ENCODE data around the gene EMP1.

Gene EMP1

DNA sequence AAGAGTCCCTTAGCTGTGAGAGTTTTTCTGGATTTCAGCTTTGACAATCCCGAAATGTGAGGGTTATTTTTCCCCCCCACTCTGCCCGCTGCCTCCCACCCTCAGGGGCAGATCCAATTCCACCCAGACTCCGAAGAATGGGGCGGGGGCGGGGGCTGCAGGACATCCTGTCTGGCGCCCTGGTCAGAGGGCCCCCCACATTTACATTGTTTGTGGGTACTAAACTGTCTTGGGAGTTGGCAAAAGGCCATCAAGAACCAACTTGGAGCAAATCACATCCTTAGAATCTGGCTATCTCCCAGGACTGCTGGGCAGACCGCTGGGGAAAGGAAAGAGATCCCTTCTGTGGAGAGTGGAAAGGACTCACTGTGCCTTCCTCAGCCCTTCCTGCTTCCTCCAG lies 2.4 kb downstream of the EMP1 start:
- H3K27ac ChIP-seq: no peak overlapping the region
- TF ChIP-seq, protein P1, sequence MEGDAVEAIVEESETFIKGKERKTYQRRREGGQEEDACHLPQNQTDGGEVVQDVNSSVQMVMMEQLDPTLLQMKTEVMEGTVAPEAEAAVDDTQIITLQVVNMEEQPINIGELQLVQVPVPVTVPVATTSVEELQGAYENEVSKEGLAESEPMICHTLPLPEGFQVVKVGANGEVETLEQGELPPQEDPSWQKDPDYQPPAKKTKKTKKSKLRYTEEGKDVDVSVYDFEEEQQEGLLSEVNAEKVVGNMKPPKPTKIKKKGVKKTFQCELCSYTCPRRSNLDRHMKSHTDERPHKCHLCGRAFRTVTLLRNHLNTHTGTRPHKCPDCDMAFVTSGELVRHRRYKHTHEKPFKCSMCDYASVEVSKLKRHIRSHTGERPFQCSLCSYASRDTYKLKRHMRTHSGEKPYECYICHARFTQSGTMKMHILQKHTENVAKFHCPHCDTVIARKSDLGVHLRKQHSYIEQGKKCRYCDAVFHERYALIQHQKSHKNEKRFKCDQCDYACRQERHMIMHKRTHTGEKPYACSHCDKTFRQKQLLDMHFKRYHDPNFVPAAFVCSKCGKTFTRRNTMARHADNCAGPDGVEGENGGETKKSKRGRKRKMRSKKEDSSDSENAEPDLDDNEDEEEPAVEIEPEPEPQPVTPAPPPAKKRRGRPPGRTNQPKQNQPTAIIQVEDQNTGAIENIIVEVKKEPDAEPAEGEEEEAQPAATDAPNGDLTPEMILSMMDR (conservative IDR thresholded peaks at IDR 0.05): no peak

DNA sequence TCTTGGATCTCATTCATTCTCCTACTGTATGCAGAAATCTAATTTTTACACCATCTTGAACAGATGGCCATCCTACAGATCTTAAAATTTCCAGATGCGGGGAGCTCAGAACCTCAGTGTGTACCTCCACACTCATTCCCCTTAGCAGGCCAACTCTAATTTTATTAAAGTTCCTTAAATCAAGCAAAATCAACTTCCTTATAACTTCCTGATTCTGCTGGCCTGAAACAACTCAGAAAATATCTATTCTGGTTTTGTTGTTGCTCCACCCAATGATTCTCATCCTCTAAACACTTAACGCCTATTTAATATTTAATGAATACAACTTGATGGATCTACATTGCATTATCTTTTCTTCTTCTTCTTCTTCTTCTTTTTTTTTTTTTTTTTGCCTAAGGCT lies 3.1 kb downstream of the EMP1 start:
- TF ChIP-seq, protein P1 (conservative IDR thresholded peaks at IDR 0.05): no peak
- H3K27ac ChIP-seq: no peak overlapping the region

DNA sequence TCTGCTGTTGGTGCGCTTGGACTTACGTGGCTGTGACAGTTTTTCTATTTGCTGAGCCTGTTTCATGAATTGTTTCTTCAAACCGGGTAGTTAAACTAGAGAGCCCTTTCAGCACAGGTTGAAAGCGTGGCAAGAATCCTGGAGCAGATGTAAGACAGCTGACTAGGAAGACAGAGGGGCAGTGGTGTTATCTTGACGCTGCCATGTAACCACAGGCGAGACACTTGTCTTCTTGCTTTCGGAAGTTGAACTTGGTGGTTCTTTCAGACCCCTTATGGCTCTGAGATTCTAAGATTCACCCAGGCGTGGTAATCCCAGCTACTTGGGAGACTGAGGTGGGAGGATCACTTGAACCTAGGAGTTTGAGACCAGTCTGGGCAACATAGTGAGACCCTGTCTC lies 4.3 kb downstream of the EMP1 start:
- H3K27ac ChIP-seq: no peak overlapping the region
- TF ChIP-seq, protein P1 (conservative IDR thresholded peaks at IDR 0.05): no peak

DNA sequence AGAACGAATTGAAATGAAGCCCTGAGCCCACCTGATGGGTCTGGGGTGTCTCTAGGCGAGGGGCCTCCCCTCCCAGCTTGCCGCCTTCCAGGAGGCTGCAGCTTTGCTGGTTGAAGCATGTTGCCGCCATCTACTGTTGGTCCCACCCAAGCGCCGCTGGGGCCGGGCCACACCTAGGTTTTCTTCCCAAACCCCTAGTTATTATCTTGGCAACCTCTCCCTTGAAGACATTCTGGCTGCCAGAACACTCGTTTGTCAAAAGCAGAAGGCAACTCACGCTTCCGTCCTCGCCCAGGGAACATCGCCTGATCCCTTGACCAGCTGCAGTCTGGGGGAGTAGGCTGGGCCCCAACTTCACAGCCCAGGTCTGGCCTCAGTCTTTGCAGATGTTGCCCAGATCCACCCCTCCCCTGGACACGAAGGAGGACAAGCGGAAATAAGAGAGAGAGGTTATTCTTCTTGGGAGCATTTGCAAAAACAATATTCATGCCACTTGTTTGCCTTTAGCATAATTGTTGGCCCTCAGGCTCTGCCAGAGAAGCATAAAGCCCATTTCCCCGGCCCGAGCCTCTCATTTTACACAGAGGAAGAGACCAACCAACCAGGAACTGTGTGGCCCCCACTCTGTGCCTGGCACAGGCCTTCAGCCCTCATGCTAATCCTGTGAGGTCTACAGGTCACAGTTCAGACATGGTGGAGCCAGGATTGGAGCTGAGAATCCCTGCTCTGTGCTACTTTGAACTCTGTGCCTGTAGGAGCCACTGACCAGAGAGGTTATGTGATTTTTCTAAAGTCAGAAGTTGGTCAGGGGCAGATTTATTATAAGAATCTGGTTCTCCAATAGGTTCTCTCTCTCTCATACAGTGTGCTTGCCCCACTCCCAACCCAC lies 6.8 kb downstream of the EMP1 start:
- no peak overlapping the region for H3K27ac ChIP-seq
- TF ChIP-seq, protein P1 (conservative IDR thresholded peaks at IDR 0.05): no peak; the same call in 1 of the 2 replicates

DNA sequence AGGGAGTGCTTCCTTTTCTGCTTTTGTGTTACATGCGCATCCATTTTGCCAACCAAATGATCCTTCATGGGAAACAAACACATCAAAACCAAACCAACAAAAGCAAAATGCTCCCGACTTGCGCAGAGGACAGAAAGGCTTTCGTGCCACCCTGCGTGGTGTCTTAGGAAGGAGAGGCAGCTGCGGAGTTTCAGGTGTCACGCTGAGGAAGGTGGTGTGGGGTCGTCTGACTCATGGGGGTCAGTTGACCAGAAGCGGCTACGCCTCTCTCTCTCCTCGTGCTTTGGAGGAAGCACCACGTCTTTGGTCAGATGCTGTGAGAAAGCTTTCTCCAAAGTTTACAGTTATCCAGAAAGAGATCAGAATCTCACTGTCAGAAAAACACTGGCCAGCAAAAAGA lies 7.9 kb downstream of the EMP1 start:
- H3K27ac ChIP-seq: no peak overlapping the region
- TF ChIP-seq, protein P1 (conservative IDR thresholded peaks at IDR 0.05): no peak

DNA sequence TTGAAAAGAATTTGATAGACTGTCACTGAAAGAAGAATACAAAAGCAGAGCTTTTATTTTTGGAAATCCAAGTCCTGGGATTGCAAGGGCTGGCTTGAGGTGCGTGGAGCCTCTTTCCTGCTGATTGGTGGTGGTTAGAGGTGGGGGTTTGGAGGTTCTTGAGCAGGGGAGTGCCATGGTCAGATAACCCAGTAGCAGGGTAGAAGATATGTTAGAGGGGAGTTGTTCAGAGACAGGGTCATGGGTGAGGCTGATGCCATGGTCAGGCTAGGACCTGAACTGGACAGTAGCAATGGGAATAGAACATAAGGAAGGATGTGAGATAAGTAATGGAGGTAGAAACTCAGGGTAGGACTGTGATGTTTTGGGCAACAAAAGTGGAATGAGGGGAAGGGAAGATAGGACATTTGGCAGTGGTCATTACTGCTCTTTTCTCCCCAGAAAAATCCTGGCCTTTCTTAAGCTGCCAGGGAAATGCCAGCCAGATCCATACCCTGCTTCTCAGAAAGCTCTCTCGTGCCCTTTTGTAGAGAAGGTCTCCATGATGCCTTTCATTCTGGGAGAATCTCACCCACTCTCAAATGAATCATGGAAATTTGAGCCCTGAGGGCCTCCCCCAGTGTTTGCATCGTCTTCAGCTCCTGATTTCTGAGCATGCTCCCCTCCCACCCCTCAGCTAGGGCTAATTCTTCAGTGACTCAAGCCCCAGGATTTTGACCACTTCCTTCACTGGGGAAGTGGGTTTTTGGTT lies 9.5 kb downstream of the EMP1 start:
- no peak overlapping the region for H3K27ac ChIP-seq
- TF ChIP-seq, protein P1 (conservative IDR thresholded peaks at IDR 0.05): no peak

DNA sequence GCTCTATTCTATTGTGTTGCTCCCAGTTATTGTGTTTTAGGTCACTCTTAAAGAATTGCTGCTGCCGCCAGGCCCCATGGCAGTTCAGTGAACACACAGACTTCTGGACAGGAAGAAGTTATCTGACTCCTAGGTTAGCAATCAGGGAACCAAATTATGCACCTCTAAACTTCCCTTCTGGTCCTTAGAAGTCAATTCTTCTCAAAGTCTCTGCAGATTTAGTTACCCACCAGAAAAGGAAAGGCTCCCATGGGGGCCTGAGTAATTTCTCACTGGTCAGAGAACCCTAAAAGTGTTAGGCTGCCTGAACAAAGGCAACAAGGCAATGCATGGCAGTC lies 10.0 kb downstream of the EMP1 start:
- TF ChIP-seq, protein P1 (conservative IDR thresholded peaks at IDR 0.05): no peak
- H3K27ac ChIP-seq: no peak overlapping the region
